ENCODE results near the gene PHF14.

Gene PHF14

DNA sequence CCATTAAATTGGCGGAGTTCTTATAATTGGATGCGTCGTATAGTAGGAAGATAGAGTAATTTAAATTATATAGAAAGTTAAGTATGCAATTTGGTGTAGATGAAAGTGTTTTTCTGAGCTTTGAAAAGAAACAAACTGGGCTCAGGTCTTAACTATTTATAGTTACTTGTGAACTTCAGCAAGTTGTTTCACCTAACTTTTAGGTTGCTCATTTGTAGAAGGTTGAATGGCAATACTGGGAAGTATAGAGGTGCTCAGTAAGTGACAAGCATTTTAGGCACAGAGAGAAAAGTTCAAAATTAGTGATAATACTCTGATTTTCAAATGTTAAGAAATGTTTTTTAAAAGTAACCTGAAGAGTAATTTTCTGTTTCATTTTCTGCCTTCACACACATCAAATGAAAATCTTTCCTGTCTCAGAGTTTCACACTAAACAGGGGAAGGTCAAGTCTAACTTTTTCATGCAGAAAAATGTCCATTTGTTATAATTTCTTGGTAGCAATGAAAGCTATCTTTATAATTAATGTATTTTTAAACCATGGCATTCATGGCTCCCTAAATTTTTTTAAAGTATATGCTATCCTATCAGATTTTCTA, 146.5 kb downstream of the PHF14 start:
- no peak for DNase-seq

DNA sequence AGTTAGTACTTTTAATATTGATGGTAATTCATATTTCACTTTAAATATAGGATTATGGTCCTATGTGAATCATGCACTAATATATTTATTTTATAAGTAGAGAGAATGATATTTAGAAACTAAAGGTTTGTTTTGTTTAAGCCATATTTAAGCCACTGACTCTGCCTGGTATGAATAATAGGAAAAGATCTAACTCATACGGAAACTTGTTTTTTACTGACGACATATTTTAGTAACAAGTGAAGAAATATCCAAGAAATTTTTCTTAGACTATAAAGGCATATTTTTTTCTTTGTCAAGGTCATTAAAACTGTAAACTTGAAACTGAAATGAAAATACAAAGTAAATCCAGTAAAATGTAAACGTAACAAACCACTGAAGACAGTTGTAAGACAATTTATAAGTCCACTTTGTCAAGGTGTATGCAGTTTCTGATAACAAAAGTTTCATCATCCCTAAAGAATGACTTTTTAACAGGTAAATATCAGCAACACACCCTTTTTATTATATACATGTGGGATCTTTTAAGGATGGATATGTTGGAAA, 147.1 kb downstream of the PHF14 start:
- DNase-seq = no peak

DNA sequence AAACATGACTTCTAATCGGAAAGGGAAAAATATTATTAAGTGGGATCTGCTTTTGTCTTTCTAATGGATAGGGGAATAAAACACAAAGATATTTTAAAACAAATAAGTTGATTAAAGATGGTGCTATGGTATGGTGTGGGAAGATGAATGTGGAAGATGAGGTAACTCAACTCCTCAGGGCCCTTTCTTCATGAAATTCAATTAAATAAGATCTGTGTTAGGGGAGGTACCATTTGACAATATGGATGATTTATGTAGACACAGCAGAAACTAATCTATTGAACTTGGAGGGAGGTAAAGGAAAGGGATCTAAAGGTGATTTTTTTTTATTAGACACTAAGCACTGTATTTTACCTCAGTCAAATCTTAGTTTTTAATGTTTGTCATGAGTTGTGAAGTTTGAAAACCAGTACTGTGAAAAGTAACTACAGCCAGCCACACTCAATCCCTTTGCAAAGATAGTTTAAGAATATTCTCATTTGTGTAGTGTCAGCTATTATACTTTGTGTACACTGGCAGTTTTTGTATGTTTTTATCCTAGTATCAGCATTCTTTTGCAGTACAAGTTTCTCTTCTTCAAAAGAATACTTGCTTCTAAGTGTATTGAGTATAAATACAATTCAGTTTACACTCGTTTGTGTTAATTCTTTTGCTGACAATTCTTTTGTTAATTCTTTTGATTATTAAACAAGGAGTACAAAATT, 151.3 kb downstream of the PHF14 start:
- no peak for DNase-seq

DNA sequence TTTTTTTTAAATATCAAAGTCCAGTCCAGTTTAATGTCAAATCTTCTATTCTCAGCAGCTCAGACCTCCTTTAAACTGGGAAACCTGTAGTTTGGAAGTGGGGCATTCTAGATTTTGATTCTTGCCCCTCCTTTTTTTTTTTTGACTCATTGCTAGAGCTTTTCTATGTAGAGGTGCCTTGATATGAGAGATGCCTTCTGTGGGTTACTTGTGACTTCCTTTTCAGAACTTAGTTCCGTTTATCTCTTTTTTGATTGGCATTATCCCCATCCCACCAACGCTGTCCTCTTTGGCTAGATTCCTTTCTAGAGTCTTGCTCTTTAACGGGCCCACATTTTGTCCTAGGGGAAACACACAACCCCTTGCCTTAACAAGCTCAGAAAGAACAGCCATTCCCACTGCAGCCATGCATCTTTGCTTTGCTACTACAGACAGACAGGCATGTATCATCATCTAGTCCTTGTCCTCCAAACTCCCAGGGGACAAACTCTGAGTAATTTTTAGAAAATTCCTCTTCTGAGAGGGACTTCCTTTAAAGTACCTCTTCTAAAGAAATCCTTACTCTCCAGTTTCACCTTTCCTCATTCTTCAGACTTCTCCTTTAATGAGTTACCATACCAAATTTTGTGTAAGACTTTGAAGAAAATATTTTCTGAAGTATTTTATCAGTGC, 153.6 kb downstream of the PHF14 start:
- DNase-seq = no peak

DNA sequence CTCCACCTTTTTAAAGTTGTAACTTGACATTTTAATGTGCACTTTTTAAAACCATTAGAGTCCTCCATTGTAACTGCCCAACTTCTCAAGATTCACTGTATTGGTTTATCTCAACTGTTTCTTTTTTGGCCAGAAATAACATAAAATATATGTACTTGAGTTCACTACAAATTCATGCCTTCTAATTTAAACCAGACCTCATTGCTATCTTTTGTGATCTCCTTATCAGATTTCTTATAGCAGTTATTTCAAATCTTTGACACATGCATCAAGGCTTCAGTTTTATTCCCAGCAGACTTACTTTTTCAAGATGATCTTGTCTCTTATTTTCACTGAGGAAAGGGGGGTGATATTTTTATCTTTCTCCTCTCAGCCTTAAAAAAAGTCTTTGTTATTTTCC, 154.3 kb downstream of the PHF14 start:
- DNase-seq = no peak

DNA sequence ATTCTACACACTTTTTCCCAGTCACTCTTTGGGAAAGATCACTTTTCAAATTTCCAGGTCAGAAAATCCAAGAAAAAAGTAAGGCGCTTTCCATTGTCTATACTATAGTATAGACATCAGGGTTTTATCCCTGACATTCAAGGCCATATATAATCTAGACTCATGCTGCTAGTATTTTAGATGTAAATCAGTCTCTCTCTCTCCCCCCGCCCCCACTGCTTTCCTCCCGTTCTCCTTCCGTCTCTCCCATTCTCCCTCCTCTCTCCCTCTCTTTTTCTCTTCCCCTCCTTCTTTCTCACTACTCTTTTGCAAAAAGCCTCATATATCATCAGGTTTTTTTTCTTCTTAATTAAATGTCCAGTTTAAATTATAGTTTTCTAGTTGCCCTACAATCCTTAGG, 154.8 kb downstream of the PHF14 start:
- DNase-seq = no peak

DNA sequence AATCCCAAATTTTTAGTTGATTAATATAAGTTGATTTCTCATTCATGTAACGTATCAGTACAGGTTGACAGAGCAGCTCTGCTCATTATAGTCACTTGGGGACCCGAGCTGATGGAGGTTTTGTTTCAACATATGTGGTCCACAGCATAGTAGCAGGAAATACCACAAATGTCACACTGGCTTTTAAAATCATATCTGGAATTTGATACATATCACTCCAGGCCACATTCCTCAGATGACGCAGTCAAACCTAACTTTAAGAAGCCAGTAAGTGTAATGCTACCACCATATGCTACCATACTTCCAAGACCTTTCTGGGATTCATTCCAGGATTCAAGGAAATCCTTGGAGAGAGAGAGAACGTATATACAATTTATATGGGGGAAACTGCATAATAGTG, 156.3 kb downstream of the PHF14 start:
- no peak for DNase-seq

DNA sequence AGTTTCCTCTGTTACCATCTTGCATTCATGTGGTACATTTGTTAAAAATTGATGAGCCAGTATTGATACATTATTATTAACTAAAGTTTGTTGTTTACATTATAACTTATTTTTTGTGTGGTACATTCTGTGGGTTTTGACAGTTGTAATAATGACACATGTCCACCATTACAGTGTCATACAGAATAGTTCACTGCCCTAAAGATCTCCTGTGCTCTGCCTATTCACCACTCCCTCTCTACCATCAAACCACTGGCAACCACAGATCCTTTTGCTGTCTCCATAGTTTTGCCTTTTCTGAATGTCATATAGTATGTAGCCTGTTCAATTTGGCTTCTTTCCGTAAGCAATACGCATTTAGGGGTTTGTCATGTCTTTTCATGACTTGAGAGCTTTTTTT, 156.9 kb downstream of the PHF14 start:
- DNase-seq = no peak

DNA sequence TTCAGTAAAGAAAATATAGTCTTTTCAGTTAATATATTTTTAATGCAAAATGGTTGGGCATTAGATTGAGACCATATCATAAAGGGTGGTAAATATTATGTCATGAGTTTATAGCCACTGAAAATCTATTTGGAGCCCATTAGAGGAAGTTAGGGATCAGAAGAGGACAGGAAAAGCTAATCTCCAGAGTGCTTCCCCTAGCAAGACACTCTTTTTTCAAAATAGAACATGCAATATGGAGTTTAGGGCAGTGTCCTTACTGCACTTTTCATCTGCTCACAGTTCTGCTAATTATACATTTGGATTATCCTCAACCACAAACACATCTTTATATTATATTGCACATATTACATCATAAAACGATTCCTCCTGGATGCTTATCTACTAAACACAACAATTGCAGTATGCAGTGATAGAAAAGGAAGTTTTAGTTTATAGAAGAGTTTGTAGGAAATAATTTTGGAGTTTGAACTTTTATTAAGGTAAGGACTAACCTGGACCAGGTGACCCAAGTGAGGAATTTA, 159.8 kb downstream of the PHF14 start:
- no peak for DNase-seq

DNA sequence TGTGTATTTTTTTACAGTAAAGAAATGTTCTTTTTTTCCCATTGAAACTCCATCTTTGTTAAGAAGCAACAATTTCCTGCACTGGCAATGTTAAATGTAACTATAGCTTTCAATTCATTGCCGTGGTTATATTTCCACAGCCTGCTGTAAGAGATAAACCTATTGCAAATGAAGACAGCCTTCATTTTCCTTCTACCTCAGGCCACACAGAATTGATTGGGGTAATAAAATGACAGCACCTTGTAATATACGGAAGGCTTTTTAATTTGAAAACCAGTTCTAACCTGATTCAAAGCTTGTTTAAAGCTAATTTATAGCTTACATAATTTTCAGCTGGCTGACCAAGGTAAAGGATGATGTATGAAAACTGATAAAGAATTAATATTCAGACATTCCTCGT, 161.9 kb downstream of the PHF14 start:
- no peak for DNase-seq

DNA sequence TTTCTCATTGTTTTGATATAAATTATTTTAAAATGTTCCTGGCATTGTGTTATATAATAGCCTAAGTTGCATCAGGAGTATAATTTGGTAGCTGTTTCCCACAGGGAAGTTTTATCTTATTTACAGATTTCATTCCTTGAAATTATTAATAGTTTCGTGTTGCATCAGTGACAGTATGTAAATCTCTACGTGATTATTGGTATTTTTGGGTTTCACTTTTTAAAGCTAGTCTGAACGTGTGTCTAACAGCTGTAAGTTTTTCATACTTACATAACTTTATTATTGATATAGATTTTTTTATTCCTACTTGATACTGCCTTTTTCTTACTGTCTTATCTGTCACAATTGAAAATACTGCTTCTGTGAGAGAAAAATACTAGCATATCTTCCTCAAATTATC, 167.9 kb downstream of the PHF14 start:
- no peak for DNase-seq

DNA sequence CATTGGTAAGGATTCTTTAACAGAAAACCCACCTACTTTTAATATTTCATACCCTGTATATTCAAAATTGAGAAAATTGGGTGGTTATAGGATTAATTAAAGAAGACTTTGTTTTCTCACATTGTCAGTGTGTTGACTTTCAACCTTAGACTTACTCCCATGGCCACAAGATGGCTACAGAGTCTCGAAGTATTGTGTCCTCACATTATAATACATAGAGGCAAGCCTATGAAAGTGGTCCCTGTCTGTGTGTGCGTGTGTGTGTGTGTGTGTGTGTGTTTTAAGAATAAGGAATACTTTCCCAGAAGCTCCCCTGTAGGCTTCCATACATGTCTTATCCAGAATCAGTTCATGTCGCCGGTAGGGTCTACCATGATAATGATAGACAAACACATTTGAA, 180.0 kb downstream of the PHF14 start:
- no peak for DNase-seq

DNA sequence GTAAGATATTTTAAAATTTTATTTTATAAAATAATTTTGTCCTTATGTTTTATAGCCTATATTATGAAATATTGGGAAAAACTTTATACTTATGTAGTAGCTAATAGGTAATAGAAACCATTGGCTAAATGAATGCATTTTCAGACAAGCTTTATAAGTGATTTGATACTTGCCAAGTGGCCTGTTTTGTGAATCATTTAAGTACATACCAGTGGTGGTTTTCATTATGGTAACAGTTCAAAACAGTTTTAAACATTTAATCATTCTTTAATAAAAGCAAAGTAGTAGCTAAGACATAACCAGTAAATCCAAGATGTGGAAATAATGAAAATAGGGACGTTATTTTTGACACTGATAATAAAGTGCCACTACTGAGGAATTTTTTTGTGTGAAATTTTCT, 182.2 kb downstream of the PHF14 start:
- no peak for DNase-seq

DNA sequence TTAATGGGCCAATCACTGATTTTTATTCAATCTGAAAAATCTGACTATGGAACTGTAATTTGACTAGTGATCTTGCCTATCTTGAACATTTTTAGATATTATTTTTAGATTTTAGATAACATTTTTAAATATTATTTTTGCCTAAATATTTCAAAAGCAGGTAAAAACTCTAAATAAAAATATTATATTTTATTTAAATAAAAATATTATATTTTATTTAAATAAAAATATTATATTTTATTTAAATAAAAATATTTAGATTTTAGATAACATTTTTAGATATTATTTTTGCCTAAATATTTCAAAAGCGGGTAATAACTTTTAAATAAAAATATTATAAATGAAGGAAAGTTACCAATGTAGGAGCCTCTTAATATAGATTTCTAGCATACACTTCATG, 187.8 kb downstream of the PHF14 start:
- no peak for DNase-seq

DNA sequence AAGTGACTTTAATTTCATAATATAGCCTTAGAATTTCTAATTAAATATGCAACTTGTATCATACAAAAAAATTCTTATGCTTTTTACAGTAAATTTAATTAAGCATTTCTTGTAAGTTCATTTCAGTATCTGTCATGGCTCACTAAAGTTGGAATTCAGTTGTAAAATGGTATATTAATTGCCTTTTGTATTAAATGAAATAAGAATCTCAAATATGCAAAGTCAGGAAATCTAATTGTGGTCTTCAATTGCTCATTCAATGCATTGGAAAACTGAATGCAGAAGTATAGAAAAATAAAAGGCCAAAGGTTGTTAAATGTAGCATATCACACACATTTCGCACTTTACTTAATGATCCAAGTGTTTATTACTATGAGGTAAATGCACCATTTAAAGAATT, 189.5 kb downstream of the PHF14 start:
- DNase-seq = no peak

DNA sequence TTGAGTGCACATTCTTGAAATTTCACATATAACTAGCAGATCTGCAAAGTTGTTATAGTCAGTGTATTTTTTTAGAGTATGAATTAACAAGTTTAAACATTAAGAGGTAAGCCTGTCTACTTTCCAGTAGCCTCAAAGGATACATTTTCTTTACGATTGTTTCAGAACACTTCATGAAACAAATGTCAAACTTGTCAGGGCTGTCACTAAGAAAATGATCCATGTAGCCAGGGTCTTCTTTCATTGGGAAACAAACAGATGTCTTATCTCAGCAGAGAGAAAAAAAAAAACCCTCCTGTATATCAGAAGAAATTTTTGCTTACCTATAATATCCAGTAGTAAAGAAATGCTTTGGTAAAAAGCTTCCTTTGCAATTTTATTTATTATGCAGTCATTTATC, 192.4 kb downstream of the PHF14 start:
- DNase-seq = no peak

DNA sequence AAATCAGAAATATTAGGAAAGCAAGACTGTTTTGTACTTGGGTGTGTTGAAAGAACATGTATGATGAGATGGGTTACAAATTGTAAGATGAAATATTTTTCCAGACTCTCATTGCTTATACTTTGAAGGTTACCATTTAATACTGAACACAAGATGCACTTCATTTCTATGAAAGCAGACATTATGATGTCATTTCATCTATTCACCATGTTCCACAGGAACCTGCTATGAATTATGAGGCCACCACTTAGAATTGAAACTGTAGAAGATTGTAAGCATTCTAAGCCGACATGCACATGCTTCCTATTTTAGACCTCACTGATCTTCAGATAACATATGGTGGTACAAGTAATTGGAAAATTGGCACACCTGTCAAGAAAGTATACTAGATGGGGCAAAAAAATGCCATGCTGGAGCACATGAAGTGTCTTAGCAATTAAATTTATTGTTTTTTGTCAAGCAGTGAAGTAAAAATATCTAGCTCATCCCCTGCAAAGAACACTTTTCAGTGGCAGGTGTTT, 195.0 kb downstream of the PHF14 start:
- no peak for DNase-seq

DNA sequence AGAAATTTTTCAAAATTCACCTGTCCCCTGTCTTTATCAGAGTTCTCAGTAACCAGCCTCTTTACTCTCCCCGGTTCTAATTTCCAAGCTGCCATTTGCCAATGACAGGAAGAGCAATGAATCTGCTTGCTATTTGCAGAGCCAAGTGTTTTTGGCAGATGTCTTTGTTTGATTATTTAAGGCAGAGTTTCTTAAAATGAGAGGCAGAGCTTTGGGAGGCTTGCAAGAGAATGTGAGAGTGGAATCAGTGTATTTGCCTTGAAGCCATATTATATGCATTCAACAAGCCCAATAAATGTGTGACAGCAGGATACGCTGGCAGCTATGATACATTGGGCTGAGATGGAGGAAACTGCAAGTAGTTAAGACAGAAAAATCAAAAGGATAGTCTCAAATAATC, 196.5 kb downstream of the PHF14 start:
- no peak for DNase-seq

DNA sequence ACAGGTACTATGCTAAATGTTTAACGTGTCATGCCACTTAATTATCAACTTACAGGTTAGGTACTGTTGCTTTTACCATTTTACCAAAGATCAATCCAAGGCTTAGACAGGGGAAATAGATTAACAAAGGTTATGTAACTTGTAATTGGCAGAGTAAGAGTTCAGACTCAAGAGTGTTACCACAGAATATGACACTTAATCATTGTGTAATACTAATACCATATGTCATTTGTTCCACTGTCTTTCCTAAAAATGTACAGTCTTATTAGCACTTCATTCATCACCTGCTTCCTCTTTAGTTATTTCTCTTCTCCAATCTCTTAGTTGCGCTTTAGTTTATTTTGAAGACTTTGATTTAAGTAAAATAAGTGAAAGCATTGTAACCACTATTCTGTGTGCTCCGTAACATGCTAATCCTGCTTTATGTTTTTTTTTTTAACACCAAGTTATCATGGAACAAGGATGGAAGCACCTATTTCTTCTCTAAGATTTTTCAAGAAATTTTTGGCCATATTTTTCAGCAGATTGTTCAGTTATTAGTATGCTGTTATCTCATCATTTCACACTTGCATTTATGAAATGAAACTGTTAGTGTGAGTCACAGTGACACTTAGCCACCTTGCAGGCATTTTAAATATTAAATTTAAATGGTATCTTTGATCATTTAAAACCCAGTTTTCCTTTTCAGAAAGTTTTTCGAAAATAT, 197.3 kb downstream of the PHF14 start:
- DNase-seq = no peak

DNA sequence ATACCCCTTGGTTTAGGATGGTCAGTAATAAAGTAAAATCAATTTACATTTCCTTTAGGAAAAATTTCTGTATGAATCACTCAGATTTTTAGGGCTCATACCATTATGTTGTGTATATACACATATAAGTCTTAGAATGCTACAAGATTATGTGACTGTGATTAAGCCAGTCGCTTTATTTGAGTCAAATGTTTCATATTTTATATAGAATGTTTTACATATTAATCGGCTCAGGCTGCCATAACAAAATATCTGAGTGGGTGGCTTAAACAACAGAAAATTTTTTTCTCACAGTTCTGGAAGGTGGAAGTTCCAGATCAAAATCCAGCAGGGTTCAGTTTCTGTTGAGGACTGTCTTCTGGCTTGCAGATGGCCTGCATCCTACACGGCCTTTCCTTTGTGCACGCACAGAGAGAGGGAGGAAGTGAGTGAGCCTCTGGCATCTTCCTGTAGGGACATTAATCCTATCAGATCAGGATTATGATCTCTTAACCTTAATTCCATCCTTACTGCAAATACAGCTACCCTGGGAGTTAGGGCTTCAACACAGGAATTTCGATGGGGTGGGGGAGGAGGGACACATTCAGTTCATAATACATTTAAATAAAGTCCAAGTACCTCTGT, 198.0 kb downstream of the PHF14 start:
- no peak for DNase-seq

DNA sequence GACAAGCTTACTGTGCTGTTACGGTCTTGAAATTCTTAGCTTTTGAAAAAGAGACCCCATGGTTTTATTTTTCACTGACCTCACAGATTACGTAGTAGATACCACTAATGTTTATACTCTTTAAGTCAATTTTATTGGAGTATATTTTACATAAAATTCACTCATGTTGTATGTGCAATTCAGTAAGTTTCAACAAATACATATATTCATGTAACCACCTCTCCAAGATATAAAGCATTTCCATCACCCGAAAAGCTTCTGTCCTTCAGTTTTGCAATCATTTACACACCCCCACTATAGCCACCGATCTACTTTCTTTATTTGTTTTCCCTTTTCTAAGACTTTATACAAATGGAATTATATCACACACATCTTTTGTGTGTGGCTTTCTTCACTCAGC, 199.2 kb downstream of the PHF14 start:
- no peak for DNase-seq

DNA sequence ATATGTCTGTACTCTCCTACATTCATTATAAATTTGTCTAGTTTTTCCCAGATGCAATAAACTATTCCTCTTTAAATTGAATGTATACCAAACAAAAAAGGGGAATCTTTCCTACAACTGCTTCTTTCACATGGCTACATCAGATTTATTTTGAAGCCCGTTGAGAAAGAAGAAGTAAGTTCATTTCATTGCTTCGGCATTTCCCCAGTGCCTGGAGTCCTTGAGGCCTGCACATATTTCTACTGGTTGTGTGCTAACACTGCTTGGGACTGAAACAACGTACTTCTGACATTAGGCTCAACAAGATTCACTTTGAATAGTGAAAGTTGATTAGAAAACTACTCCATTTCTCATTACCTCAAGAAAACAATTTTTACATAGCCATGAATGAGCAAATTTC, 201.7 kb downstream of the PHF14 start:
- no peak for DNase-seq

DNA sequence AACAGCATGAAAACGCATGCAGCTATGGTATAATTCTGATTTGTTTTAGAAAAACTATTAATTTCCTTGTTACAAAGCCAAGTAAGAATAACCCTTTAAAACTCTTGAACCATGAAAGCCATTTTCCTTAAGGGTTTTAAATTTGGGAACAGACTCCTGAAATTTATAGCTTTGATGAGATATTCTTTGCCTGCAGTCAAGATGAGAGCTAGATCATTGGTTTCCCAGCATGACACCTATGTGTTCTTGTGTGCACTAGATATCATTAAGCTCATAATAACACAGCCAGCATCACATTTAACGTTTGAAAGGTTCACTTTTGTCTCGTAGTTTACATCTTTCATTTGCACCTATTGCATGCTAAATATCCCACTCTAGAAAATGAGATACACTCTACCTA, 202.2 kb downstream of the PHF14 start:
- no peak for DNase-seq
